Gastroesophageal sphincter (tissue), 4 donors: ENCODE results near the gene CFAP53. TPM values are rescaled to one million over a fixed set of nuclear protein-coding genes. Genes with fewer than 3 reads are reported as not detected.

Source experiments
- ATAC-seq: fragments of 150-250 bp; one replicate; pipeline ENCODE4 v1.9.1; 2016; ENCODE audit warnings: mild to moderate bottlenecking, moderate library complexity
- H3K27ac ChIP-seq, 4 donors: fragments of 200-600 bp; sonication (generic) in 3 of 4; 1 replicate in 3 of 4; 2 replicates in 1 of 4; pipeline ENCODE4 v1.5.1; 2016 to 2019
- H3K27me3 ChIP-seq: fragments of 200-600 bp; sonication (generic); one replicate; pipeline ENCODE4 v1.5.1; 2019
- H3K36me3 ChIP-seq, 2 donors: fragments of 200-600 bp; sonication (generic); one replicate each; pipeline ENCODE4 v1.5.1; 2019; ENCODE audit warnings: control low read depth in 1 of 2
- H3K4me1 ChIP-seq, 3 donors: fragments of 200-600 bp; sonication (generic); 1 replicate in 2 of 3; 2 replicates in 1 of 3; pipeline ENCODE4 v1.5.1; 2016 to 2019; ENCODE audit warnings: control low read depth in 2 of 3
- H3K4me3 ChIP-seq, 2 donors: fragments of 200-600 bp; sonication (generic); one replicate each; pipeline ENCODE4 v1.5.1; 2019; ENCODE audit warnings: mild to moderate bottlenecking in 1 of 2, moderate library complexity in 1 of 2
- H3K9me3 ChIP-seq, 3 donors: fragments of 200-600 bp; sonication (generic); one replicate each; pipeline ENCODE4 v1.5.1; 2017 to 2019; ENCODE audit warnings: control low read depth in 2 of 3
- CTCF ChIP-seq, 4 experiments: fragments of 200-600 bp in 2 of 4; fragments of 450-650 bp in 2 of 4; sonication (generic) in 1 of 4; IDR thresholded peaks; one replicate each; pipeline ENCODE4 v1.5.1; 2017 to 2019; ENCODE audit warnings: antibody characterized with exemption in 4 of 4, mild to moderate bottlenecking in 2 of 4, moderate library complexity in 2 of 4
- EP300 ChIP-seq: sonication (generic); formaldehyde crosslinking; IDR thresholded peaks from one replicate; pipeline ENCODE4 v1.6.1; 2017; ENCODE audit warnings: antibody characterized with exemption, mild to moderate bottlenecking
- POLR2A ChIP-seq, 2 donors: fragments of 450-650 bp; IDR thresholded peaks; one replicate each; pipeline ENCODE4 v1.6.1; 2017; ENCODE audit warnings: antibody characterized with exemption in 2 of 2, mild to moderate bottlenecking in 2 of 2, moderate library complexity in 1 of 2
- POLR2AphosphoS5 ChIP-seq: sonication (generic); formaldehyde crosslinking; IDR thresholded peaks from one replicate; pipeline ENCODE4 v1.6.1; 2017; ENCODE audit warnings: antibody characterized with exemption
- WGBS, 2 donors: methylation state at CpG; one replicate each; pipeline ENCODE4 v1.1.5; 2018; ENCODE audit warnings: low coverage in 1 of 2; 5-methylcytosine and 5-hydroxymethylcytosine counted together
- total RNA-seq, 4 donors: library from RNA; depleted of rRNA; stranded (reverse); fragments of >200 nt; gene quantifications; one replicate each; pipeline ENCODE4 v1.1.0, GENCODE V29; 2016

CFAP53 gene
- total RNA-seq, 4 donors from 2014 or later: 0.45 TPM; not detected in 3

- no peak for ATAC-seq
- H3K4me1 ChIP-seq: peaks cover 0 to 12% (median 4%) of the 10 kb centered on the region in 3 donors
- H3K4me3 ChIP-seq: peak overlapping the region; percentile 36 to 49
- H3K36me3 ChIP-seq: no peaks in the 10 kb centered on the region
- peaks cover 16% of the 10 kb centered on the region for H3K27me3 ChIP-seq
- peaks cover 0 to 5% (median 0%) of the 10 kb centered on the region in 3 donors for H3K9me3 ChIP-seq
- TF ChIP-seq POLR2A (IDR thresholded peaks at IDR 0.05) (no peak), POLR2AphosphoS5 (no peak), EP300 (no peak), CTCF (IDR thresholded peaks at IDR 0.05) (no peak)
- WGBS, 2 donors: 7% methylated on average over 5 of the region's 8 CpGs; no CpG with 5 or more reads in 1 of the 2 donors
- no peak overlapping the region for H3K27ac ChIP-seq
Measured at GRCh38 chr18:50307400-50307737, 41.1 kb upstream of the CFAP53 start.

- Histone ChIP-seq H3K27ac (no peak overlapping the region), H3K4me1 (peaks cover 0 to 12% (median 4%) of the 10 kb centered on the region in 3 donors), H3K27me3 (peaks cover 21% of the 10 kb centered on the region), H3K9me3 (peaks cover 0 to 5% (median 0%) of the 10 kb centered on the region in 3 donors), H3K36me3 (no peaks in the 10 kb centered on the region), H3K4me3 (peak overlapping the region in 1 of 2 donors; percentile 49)
- TF ChIP-seq POLR2A (IDR thresholded peaks at IDR 0.05) (no peak), CTCF (IDR thresholded peaks at IDR 0.05) (no peak), POLR2AphosphoS5 (no peak), EP300 (no peak)
- 75 to 86% methylated on average over 2 to 4 of the region's 8 CpGs for WGBS, 2 donors
- no peak for ATAC-seq
Measured at GRCh38 chr18:50306944-50307343, 40.6 kb upstream of the CFAP53 start.

GRCh38 chr18:50301074-50301473 lies 34.8 kb upstream of the CFAP53 start:
- H3K36me3 ChIP-seq: no peaks in the 10 kb centered on the region
- no peak for TF ChIP-seq CTCF (IDR thresholded peaks at IDR 0.05)
- TF ChIP-seq POLR2A (IDR thresholded peaks at IDR 0.05): no peak
- TF ChIP-seq POLR2AphosphoS5: no peak
- no peak for TF ChIP-seq EP300
- H3K27me3 ChIP-seq: peaks cover 61% of the 10 kb centered on the region
- peaks cover 0 to 10% (median 0%) of the 10 kb centered on the region in 3 donors for H3K9me3 ChIP-seq
- peaks cover 0 to 15% (median 6%) of the 10 kb centered on the region in 3 donors for H3K4me1 ChIP-seq
- no peak overlapping the region for H3K27ac ChIP-seq
- 52 to 72% methylated on average over 5 of the region's 5 CpGs for WGBS, 2 donors
- ATAC-seq: no peak
- no peak overlapping the region for H3K4me3 ChIP-seq

GRCh38 chr18:50299626-50300388 lies 33.5 kb upstream of the CFAP53 start:
- H3K27me3 ChIP-seq: peaks cover 61% of the 10 kb centered on the region
- H3K36me3 ChIP-seq: no peaks in the 10 kb centered on the region
- ATAC-seq: no peak
- no peak overlapping the region for H3K4me3 ChIP-seq
- H3K4me1 ChIP-seq: peaks cover 0 to 15% (median 6%) of the 10 kb centered on the region in 3 donors
- 67 to 77% methylated on average over 6 to 7 of the region's 7 CpGs for WGBS, 2 donors
- peaks cover 0 to 10% (median 0%) of the 10 kb centered on the region in 3 donors for H3K9me3 ChIP-seq
- no peak overlapping the region for H3K27ac ChIP-seq
- TF ChIP-seq CTCF (IDR thresholded peaks at IDR 0.05) (no peak), POLR2AphosphoS5 (no peak), EP300 (no peak), POLR2A (IDR thresholded peaks at IDR 0.05) (no peak)
